Left renal pelvis (tissue), 4 donors: Measurements from ENCODE around the gene NCR3LG1. TPM values are rescaled to one million over a fixed set of nuclear protein-coding genes. Genes with fewer than 3 reads are reported as not detected.

Experiments used
- DNase-seq, 4 donors: peaks; one replicate each; pipeline ENCODE4 v3.0.0-alpha.2; 2013; ENCODE audit warnings: low read depth in 4 of 4, low spot score in 3 of 4
- polyA plus RNA-seq, 4 donors: library from polyadenylated mRNA; unstranded; fragments of 120-200 nt; gene quantifications; one replicate each; pipeline ENCODE4 v1.2.1, GENCODE V29; 2013; ENCODE audit not compliant: insufficient read length in 4 of 4

The NCR3LG1 gene
- polyA plus RNA-seq, 4 donors: 0.64 to 1.6 (median 1.2) TPM

GRCh38 chr11:17391493-17392355, 40.1 kb downstream of the NCR3LG1 start:
- no peak for DNase-seq

DNA sequence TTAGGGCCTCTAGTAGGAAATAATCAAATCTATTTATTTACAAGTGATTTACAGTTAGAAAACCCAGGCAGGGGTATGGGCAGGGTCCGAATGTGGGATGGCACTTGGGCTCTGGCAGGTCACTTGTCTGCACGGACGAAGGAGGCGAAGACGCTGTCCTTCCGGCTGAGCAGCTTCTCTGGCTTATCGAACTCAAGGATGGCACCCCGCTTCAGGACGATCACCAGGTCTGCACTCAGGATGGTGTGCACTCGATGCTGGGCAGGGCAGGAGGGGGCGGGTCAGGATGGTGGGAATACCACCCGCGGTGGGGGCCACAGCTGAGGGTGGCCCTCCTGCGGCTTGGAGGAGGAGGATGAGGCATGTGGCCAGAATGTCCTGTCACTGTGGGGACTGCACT, 41.3 kb downstream of the NCR3LG1 start:
- no peak for DNase-seq

- no peak for DNase-seq
These were observed 41.9 kb downstream of the NCR3LG1 start for GRCh38 chr11:17393472-17393871.

GRCh38 chr11:17394743-17395390, 43.3 kb downstream of the NCR3LG1 start:
- DNase-seq: no peak

GRCh38 chr11:17395554-17395961, 44.0 kb downstream of the NCR3LG1 start:
- no peak for DNase-seq

DNA sequence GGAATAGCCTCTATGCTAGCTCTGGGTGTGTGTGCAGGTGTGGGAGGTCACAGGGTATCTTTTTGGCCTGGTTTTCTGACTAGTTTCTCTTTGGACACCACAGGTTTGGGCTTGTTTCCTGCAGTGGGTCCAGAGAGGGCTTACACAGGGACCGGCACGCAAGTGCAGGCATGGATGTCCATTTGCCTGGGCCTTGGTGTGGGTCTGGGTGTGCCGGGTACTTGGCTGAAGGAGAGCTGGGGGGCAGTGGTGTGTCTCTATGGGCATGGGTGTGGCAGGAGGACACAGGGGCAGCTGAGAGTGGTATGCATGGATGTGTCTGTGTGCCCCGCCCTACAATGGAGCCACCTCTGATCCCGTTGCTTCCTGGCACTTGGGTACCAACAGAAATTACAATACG, 44.4 kb downstream of the NCR3LG1 start:
- DNase-seq: no peak

DNA sequence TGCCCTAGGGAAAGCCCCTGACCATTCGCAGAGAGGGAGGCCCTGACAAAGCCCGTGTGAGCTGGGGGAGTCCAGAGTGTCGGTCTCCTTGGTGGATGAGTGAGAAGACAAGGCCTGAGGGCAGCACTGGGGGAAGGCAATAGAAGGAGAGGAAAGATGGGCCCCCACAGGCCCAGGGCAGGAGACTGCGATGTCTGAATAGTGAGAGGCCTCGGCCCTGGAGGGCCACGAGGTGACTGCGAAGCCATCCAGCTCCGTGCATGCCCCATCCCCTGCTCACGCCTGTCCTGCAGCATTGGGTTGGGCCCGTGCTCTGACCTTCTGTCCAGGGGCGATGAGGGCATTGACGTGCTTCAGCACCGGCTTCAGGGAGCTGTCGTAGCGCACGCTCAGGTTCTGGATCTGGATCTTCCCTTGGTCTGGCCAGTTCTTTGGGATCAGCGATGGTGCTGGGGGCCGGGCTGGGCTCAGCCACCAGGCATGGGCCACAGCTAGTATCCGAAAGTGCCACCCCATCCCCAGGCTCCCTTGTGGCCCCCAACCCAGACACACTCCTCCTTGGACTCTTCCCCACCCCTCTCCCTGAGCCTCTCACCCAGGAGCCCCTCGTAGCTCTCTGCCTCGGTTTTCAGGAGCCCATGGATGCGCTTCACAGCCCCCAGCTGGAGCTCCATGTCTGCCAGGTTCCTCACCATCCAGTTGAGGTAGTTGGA, 45.2 kb downstream of the NCR3LG1 start:
- DNase-seq: no peak

- DNase-seq: no peak
These were observed 45.9 kb downstream of the NCR3LG1 start for GRCh38 chr11:17397311-17398002.

DNA sequence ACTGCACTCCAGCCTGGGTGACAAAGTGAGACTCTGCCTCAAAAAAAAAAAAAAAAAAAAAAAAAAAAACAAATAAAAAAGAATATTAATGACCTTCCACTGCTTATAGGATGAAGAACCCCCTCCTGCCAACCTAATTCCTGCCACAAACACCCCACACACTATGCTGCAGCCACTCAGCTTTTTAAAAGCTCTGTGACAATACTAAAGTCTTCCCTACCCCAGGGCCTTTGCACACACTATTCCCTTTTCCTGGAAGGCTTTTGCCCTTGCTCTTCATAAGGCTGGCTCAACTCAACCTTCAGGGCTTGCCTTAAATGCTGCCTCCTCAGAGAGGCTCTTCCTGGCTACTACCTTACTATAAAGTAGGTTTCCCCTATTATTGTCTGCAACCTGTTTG, 47.6 kb downstream of the NCR3LG1 start:
- DNase-seq: no peak

DNA sequence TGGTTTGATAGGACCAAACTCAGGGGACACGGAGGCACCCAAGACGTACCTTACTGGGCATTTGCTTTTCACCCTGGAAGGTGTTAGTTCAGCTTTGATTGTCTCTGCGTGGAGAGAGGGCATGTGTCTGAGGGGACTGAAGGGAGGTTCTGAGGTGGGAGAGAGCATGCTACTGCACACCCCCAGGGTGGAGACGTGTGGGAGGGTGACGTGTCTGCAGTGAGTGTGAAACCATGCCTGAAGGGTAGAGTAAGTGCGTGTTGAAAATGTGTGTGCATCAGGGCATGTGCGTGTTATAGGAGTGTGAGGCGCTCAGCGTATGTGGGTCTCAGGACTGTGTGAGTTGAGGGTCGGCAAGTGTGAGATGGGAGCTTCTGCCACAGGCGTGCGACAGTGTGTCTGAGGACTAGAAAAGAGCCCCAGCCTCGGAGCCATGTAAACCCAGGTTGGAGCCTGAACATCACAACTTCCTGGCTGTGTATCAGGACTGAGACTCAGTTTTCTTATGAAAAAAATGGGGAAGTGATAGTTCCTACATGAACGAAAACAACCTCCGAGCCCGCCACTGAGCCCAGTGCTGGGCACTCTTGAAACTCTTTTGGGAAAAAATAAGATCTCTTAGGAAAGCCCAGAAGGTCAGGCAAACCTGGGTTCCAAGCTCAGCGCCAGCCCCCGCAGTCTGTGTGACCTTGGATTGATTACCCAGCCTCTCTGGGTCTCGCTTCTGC, 48.6 kb downstream of the NCR3LG1 start:
- DNase-seq: no peak

- DNase-seq: no peak
These were observed 49.7 kb downstream of the NCR3LG1 start for GRCh38 chr11:17401316-17401715.

DNA sequence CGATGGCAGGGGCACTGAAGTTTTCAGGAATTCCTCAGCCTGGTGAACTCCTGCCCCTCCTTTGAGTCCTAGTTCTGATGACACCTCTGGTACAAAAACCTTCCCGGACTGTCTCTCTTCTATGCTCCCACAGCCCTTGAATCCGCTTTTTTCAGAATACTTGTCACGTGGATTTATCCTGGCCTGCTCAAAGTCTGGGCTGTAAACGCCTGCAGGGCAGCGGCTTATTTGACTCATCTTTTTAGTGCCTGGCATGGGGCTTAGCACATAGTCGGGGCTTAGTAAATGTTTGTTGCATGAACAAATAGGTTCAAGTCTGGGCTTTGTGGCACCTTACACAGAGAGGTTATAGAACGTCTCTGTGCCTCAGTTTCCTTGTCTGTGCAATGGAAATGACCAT, 50.2 kb downstream of the NCR3LG1 start:
- no peak for DNase-seq

DNA sequence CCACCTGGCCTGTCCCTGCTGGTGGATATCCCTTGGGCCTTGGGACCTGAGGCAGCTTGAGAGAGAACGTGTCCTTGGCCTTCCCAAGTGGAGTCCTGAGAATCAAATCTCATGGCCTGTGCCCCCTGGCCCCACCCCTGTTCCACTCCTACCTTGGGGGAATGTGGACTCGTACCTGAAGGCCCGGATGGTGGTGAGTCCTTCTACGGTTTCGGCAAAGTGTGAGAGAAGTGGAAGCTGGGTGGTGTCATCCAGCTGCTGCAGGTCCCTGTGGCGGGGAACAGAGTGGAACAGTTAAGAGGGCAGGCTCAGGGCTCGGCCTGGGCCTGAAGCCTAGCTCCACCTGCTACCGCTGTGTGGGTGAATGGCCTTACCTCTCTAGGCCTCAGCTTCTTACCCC, 50.9 kb downstream of the NCR3LG1 start:
- no peak for DNase-seq

DNA sequence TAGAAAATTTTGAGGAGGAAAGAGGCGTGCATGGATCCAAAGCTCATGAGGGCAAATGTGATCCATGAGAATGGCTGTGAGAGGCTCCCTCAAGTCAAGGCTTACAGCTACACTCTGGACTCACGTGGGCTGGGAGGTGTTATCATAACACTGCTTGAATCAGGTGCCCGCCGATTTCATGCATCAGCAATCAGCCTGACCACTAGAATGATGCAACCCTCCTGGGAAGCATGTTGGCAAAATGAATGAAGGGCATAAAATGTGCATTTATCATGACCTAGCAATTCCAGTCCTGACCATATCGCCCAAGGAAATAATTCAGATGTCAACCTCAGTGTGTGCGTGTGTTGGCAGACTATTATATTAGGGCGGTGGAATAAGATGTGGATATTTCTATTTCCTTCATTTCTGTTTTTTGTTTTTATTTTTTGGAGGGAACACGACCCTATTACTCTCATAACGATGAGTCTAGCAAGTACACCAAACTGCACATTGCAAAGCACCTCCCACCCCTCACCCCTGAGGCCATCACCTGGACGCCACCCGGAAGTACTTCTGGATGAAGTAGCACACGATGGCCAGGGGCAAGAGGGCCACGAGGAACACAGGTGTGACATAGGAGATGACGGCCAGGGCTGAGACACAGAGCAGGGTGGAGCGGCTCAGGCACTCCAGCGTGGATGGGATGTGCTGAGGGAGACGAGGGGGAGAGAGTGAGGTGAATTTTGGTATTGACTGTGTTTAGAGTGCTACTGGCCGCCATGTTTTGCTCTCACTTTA, 52.6 kb downstream of the NCR3LG1 start:
- no peak for DNase-seq

GRCh38 chr11:17405232-17406005, 53.8 kb downstream of the NCR3LG1 start:
- no peak for DNase-seq

DNA sequence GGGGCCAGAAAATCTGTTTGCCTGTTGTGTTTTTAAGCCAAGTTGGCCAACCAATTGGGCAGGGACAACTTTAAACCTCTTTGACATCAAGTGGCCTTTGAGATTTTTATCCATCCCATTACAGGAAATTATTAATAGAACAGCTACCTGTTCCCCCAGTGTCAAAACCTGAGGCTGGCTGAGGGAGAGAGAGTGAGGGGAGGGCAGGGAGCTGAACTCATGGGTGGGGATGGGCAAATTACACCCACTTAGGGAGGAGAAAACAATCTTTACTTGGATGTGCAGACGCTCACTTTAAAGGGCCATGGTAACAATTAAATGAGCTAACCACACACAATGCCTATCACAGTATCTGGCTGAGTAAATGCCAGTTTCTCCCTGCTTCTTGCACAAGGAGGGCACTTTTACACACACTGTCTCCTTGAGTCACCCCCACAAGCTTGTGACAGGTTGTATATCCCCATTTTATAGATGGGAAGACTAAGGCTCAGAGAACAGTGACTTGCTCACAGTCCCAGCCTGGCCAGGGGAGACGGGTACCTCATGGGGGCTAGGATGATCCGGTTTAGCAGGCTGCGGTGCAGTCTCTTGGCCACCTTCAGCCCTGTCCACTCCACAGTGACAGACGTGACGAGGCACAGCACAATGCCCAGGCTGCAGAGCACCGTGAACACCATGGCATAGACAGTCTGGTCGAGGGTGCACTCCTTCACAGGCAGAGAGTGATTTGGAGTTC, 54.6 kb downstream of the NCR3LG1 start:
- no peak for DNase-seq

- no peak for DNase-seq
These were observed 55.2 kb downstream of the NCR3LG1 start for GRCh38 chr11:17406818-17407149.

GRCh38 chr11:17407575-17407974, 56.0 kb downstream of the NCR3LG1 start:
- no peak for DNase-seq
